HepG2 (cell line): Measurements from ENCODE around the gene CST4. TPM values are rescaled to one million over a fixed set of nuclear protein-coding genes. Genes with fewer than 3 reads are reported as not detected.

Experiments used
- ATAC-seq: fragments of 200-7000 bp; cut with Tn5 transposase; 3 replicates; pipeline ENCODE4 v1.9.1; 2020; ENCODE audit warnings: mild to moderate bottlenecking, moderate library complexity
- BruUV-seq: library from RNA; stranded (reverse); fragments of 400-500 nt; replicated peaks from 2 replicates; lab custom pipeline; 2021; lab: Mats Ljungman, UMichigan
- CTCF ChIA-PET: fragments of 300-600 bp; formaldehyde crosslinking; extraction: SDS; loops from one replicate; lab custom pipeline; 2021; ENCODE audit warnings: low total read pairs, inconsistent platforms, low intra/inter-chr PET ratio; lab: Yijun Ruan, JAX
- POLR2A ChIA-PET: fragments of 350-600 bp; sonication (Branson Sonifier 250); formaldehyde crosslinking; loops from one replicate; lab custom pipeline; 2020; ENCODE audit warnings: antibody characterized with exemption, inconsistent platforms; lab: Yijun Ruan, JAX
- DNase-seq: peaks from one replicate; pipeline ENCODE4 v3.0.0-alpha.2; 2015; ENCODE audit warnings: low spot score
- FAIRE-seq: peaks from 3 replicates; lab custom pipeline; 2011; peaks lifted over from hg19 to GRCh38; lab: Jason Lieb, UNC
- H2AFZ ChIP-seq: one replicate; pipeline ENCODE4 v1.6.1; 2011; ENCODE audit warnings: low read length, inconsistent platforms
- H3K27ac ChIP-seq: fragments of 300-600 bp; 3 replicates; pipeline ENCODE4 v1.8.0; 2011; ENCODE audit warnings: mixed run types, mild to moderate bottlenecking, mixed read lengths, low read length, inconsistent platforms; ENCODE audit not compliant: insufficient read depth; ENCODE audit errors: extremely low read length
- H3K27me3 ChIP-seq, 2 experiments: fragments of 200-600 bp in 1 of 2; 2 replicates in 1 of 2; 3 replicates in 1 of 2; pipeline versions ENCODE4 v1.6.0 to v1.8.0; 2011; ENCODE audit warnings: low read length in 2 of 2, mild to moderate bottlenecking in 2 of 2, moderate library complexity in 2 of 2, inconsistent platforms in 1 of 2; ENCODE audit not compliant: insufficient read depth in 2 of 2, control insufficient read depth in 1 of 2
- H3K36me3 ChIP-seq, 2 experiments: fragments of 200-600 bp in 1 of 2; replicated peaks in 1 of 2; 2 replicates in 1 of 2; 3 replicates in 1 of 2; pipeline versions ENCODE4 v1.5.1 to v1.8.0; 2011; ENCODE audit warnings: low read length in 2 of 2, inconsistent platforms in 1 of 2; ENCODE audit not compliant: insufficient read depth in 2 of 2, control insufficient read depth in 1 of 2
- H3K4me1 ChIP-seq: 2 replicates; pipeline ENCODE4 v1.5.1; 2012; ENCODE audit warnings: low read length, inconsistent platforms; ENCODE audit not compliant: insufficient read depth
- H3K4me2 ChIP-seq: 2 replicates; pipeline ENCODE4 v1.6.0; 2011; ENCODE audit warnings: low read depth, low read length, inconsistent platforms
- H3K4me3 ChIP-seq, 3 experiments: fragments of 200-600 bp in 1 of 3; sonication (generic), shearing (Covaris generic) in 1 of 3; replicated peaks in 1 of 3; 2 replicates each; pipeline ENCODE4 v1.5.1; 2011 to 2016; ENCODE audit warnings: low read length in 3 of 3, inconsistent platforms in 2 of 3, low read depth in 2 of 3, mild to moderate bottlenecking in 2 of 3, control low read depth in 1 of 3, mixed read lengths in 1 of 3; ENCODE audit not compliant: insufficient read depth in 1 of 3
- H3K79me2 ChIP-seq: one replicate; pipeline ENCODE4 v1.6.1; 2011; ENCODE audit warnings: low read length, inconsistent platforms; ENCODE audit not compliant: insufficient read depth
- H3K9ac ChIP-seq: 2 replicates; pipeline ENCODE4 v1.6.0; 2011; ENCODE audit warnings: mild to moderate bottlenecking, low read depth, low read length, inconsistent platforms; ENCODE audit not compliant: insufficient read depth
- H3K9me3 ChIP-seq: 2 replicates; pipeline ENCODE4 v1.5.1; 2012; ENCODE audit warnings: mild to moderate bottlenecking, low read length
- H4K20me1 ChIP-seq: 2 replicates; pipeline ENCODE4 v1.6.0; 2011; ENCODE audit warnings: inconsistent platforms, mild to moderate bottlenecking, low read length, moderate library complexity; ENCODE audit not compliant: insufficient read depth
- EED ChIP-seq: sonication (generic); formaldehyde crosslinking; IDR thresholded peaks from 2 replicates; pipeline ENCODE4 v1.5.0; 2020; ENCODE audit warnings: mild to moderate bottlenecking, missing genetic modification reagents
- KDM4B ChIP-seq: sonication (generic); formaldehyde crosslinking; IDR thresholded peaks from 2 replicates; pipeline ENCODE4 v1.4.0; 2020; ENCODE audit warnings: missing genetic modification reagents
- ZBTB33 ChIP-seq: sonication (generic); formaldehyde crosslinking; IDR thresholded peaks from 2 replicates; pipeline ENCODE4 v1.4.0; 2020; ENCODE audit warnings: missing genetic modification reagents
- ZBTB49 ChIP-seq: sonication (generic); formaldehyde crosslinking; IDR thresholded peaks from 2 replicates; pipeline ENCODE4 v1.4.0; 2020; ENCODE audit warnings: missing genetic modification reagents, borderline replicate concordance
- ZNF768 ChIP-seq: sonication (generic); formaldehyde crosslinking; IDR thresholded peaks from 2 replicates; pipeline ENCODE4 v1.4.0; 2020; ENCODE audit warnings: missing genetic modification reagents
- WGBS: methylation state at CpG from one replicate; pipeline ENCODE4 v1.1.6; 2017; ENCODE audit warnings: low lambda C conversion rate; 5-methylcytosine and 5-hydroxymethylcytosine counted together
- in situ Hi-C: cut with HindIII; loops from 2 replicates; pipeline ENCODE4 v1.10.0; 2017; ENCODE audit warnings: low pct_unique_long_range_greater_than_20kb; ENCODE audit not compliant: extremely low pct_ligation_motif_present
- intact Hi-C: fragments of 100-400 bp; cut with micrococcal nuclease; formaldehyde crosslinking; loops from one replicate; pipeline ENCODE4 v1.10.0; 2022; ENCODE audit not compliant: unreplicated experiment
- polyA plus RNA-seq, 8 experiments: library from polyadenylated mRNA; depleted of rRNA in 3 of 8; stranded (reverse) in 7 of 8; unstranded in 1 of 8; fragments of >200 nt; fragmentation: Illumina TruSeq in 4 of 8; extraction: Trizol in 4 of 8; gene quantifications; 2 replicates each; pipeline versions ENCODE4 v1.2.1 to v1.2.3, GENCODE V29; 2011 to 2016; ENCODE audit warnings: low read depth in 4 of 8, missing spikeins in 1 of 8, mixed read lengths in 1 of 8; ENCODE audit not compliant: insufficient read depth in 1 of 8
- total RNA-seq, 5 experiments: library from RNA; depleted of rRNA; stranded (reverse); fragments of >200 nt; fragmentation: Illumina TruSeq; extraction: Trizol; gene quantifications; 2 replicates each; pipeline ENCODE4 v1.2.3, GENCODE V29; 2016; ENCODE audit warnings: low read depth in 1 of 5
- TF ChIP-seq, protein P1 (sequence below): IDR thresholded peaks from 2 replicates; pipeline ENCODE4 v1.6.1; 2016; ENCODE audit warnings: missing compliant biosample characterization, missing genetic modification reagents, borderline replicate concordance
- TF ChIP-seq, protein P2 (sequence below): IDR thresholded peaks from 2 replicates; pipeline ENCODE4 v1.6.1; 2012; ENCODE audit warnings: low read depth, low read length, improper control_type of control experiment
- TF ChIP-seq, protein P3 (sequence below): sonication (generic); formaldehyde crosslinking; IDR thresholded peaks from 2 replicates; pipeline ENCODE4 v1.4.0; 2020; ENCODE audit warnings: mild to moderate bottlenecking, missing genetic modification reagents
- TF ChIP-seq, protein P4 (sequence below): IDR thresholded peaks from 2 replicates; pipeline ENCODE4 v1.6.1; 2012; ENCODE audit warnings: inconsistent platforms

The CST4 gene
- total and polyA plus RNA-seq, 2 of the 13 experiments (the other 11 are each of a cell fraction or from before 2014, with no cell fraction given): not detected

DNA sequence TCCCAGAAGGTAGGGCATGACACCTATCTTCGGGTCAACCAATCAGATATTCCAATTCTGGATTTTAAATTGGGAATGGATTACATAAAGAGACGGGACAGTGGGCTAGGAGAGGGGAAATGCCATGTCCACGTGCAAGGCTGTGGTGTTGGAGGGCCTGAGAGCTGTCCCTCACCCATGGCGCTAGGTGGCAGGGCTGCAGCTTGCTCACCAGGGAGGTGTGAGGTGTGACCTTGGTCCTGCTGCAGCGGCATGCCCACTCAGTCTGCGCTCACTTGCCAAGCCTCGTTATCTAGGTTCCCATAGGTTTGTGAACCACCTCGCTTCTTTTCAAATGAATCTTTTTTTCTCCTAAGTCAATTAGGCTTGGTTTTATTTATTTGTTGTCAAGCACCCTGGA is 31.6 kb downstream of the CST4 start:
- CTCF ChIA-PET: interaction anchor here (1.6 kb wide), 1 partner anchor 11 kb away, joined by 8 read pairs; no protein-coding TSS in a partner anchor
- no peak overlapping the region for H3K4me3 ChIP-seq
- H2AFZ ChIP-seq: no peak overlapping the region
- BruUV-seq: no TSS peak
- H3K4me1 ChIP-seq: peaks cover 100% of the 10 kb centered on the region
- POLR2A ChIA-PET: interaction anchor here (1.2 to 9.9 kb wide), 2 partner anchors 22 to 307 kb away, joined by 3 to 543 read pairs; partner anchors contain the start of genes CST3 and NXT1
- H3K9ac ChIP-seq: no peak overlapping the region
- no peak overlapping the region for H3K27ac ChIP-seq
- peak; percentile 42 for FAIRE-seq
- no peaks in the 10 kb centered on the region for H4K20me1 ChIP-seq
- H3K79me2 ChIP-seq: peaks cover 5% of the 10 kb centered on the region
- 80% methylated on average over 8 of the region's 8 CpGs for WGBS
- no peaks in the 10 kb centered on the region for H3K36me3 ChIP-seq
- no peaks in the 10 kb centered on the region for H3K27me3 ChIP-seq
- ATAC-seq: no peak
- H3K9me3 ChIP-seq: no peaks in the 10 kb centered on the region
- in situ Hi-C loops (no loop called here), intact Hi-C loops (no loop called here)
- no peak overlapping the region for H3K4me2 ChIP-seq
- DNase-seq: no peak
- TF ChIP-seq ZBTB49 (no peak), ZNF768 (CRISPR knock-in tag) (peak; percentile 34; the same call in 1 of the 2 replicates), ZBTB33 (CRISPR knock-in tag) (peak; percentile 90), EED (CRISPR knock-in tag) (no peak), KDM4B (no peak)
- TF ChIP-seq, protein P1, sequence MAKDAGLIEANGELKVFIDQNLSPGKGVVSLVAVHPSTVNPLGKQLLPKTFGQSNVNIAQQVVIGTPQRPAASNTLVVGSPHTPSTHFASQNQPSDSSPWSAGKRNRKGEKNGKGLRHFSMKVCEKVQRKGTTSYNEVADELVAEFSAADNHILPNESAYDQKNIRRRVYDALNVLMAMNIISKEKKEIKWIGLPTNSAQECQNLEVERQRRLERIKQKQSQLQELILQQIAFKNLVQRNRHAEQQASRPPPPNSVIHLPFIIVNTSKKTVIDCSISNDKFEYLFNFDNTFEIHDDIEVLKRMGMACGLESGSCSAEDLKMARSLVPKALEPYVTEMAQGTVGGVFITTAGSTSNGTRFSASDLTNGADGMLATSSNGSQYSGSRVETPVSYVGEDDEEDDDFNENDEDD: peak; percentile 63; the same call in 1 of the 2 replicates
- TF ChIP-seq, protein P2, sequence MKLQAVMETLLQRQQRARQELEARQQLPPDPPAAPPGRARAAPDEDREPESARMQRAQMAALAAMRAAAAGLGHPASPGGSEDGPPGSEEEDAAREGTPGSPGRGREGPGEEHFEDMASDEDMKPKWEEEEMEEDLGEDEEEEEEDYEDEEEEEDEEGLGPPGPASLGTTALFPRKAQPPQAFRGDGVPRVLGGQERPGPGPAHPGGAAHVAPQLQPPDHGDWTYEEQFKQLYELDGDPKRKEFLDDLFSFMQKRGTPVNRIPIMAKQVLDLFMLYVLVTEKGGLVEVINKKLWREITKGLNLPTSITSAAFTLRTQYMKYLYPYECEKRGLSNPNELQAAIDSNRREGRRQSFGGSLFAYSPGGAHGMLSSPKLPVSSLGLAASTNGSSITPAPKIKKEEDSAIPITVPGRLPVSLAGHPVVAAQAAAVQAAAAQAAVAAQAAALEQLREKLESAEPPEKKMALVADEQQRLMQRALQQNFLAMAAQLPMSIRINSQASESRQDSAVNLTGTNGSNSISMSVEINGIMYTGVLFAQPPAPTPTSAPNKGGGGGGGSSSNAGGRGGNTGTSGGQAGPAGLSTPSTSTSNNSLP: no peak
- TF ChIP-seq, protein P3, sequence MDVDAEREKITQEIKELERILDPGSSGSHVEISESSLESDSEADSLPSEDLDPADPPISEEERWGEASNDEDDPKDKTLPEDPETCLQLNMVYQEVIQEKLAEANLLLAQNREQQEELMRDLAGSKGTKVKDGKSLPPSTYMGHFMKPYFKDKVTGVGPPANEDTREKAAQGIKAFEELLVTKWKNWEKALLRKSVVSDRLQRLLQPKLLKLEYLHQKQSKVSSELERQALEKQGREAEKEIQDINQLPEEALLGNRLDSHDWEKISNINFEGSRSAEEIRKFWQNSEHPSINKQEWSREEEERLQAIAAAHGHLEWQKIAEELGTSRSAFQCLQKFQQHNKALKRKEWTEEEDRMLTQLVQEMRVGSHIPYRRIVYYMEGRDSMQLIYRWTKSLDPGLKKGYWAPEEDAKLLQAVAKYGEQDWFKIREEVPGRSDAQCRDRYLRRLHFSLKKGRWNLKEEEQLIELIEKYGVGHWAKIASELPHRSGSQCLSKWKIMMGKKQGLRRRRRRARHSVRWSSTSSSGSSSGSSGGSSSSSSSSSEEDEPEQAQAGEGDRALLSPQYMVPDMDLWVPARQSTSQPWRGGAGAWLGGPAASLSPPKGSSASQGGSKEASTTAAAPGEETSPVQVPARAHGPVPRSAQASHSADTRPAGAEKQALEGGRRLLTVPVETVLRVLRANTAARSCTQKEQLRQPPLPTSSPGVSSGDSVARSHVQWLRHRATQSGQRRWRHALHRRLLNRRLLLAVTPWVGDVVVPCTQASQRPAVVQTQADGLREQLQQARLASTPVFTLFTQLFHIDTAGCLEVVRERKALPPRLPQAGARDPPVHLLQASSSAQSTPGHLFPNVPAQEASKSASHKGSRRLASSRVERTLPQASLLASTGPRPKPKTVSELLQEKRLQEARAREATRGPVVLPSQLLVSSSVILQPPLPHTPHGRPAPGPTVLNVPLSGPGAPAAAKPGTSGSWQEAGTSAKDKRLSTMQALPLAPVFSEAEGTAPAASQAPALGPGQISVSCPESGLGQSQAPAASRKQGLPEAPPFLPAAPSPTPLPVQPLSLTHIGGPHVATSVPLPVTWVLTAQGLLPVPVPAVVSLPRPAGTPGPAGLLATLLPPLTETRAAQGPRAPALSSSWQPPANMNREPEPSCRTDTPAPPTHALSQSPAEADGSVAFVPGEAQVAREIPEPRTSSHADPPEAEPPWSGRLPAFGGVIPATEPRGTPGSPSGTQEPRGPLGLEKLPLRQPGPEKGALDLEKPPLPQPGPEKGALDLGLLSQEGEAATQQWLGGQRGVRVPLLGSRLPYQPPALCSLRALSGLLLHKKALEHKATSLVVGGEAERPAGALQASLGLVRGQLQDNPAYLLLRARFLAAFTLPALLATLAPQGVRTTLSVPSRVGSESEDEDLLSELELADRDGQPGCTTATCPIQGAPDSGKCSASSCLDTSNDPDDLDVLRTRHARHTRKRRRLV (CRISPR knock-in tag): no peak
- TF ChIP-seq, protein P4, sequence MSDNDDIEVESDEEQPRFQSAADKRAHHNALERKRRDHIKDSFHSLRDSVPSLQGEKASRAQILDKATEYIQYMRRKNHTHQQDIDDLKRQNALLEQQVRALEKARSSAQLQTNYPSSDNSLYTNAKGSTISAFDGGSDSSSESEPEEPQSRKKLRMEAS: peak; percentile 68
